Muscle layer of duodenum (tissue), 2 donors: Measurements from ENCODE around the gene AMY2A.
"Not testable (repeated sequence)": the region's sequence is repeated elsewhere in the genome, so short reads cannot be mapped to it uniquely, and the experiment has no call there.

ENCODE experiments used
- H3K27ac ChIP-seq: one replicate; pipeline ENCODE4 v1.7.0; 2013; ENCODE audit warnings: mild to moderate bottlenecking, low read length
- H3K27me3 ChIP-seq: one replicate; pipeline ENCODE4 v1.7.0; 2013; ENCODE audit warnings: low read depth, mild to moderate bottlenecking, control low read depth, low read length
- H3K36me3 ChIP-seq, 2 donors: one replicate each; pipeline ENCODE4 v1.7.0; 2013; ENCODE audit warnings: low read length in 2 of 2, control low read depth in 1 of 2, mild to moderate bottlenecking in 1 of 2; ENCODE audit not compliant: insufficient read depth in 2 of 2, control insufficient read depth in 1 of 2
- H3K4me1 ChIP-seq, 2 donors: one replicate each; pipeline ENCODE4 v1.7.0; 2013; ENCODE audit warnings: low read length in 2 of 2, mild to moderate bottlenecking in 2 of 2, control low read depth in 1 of 2, moderate library complexity in 1 of 2; ENCODE audit not compliant: insufficient read depth in 2 of 2, control insufficient read depth in 1 of 2
- H3K4me3 ChIP-seq, 2 donors: one replicate each; pipeline ENCODE4 v1.7.0; 2013; ENCODE audit warnings: low read length in 2 of 2, low read depth in 1 of 2, mild to moderate bottlenecking in 1 of 2
- H3K9me3 ChIP-seq, 2 donors: one replicate each; pipeline ENCODE4 v1.7.0; 2013; ENCODE audit warnings: low read length in 2 of 2, control low read depth in 1 of 2, mild to moderate bottlenecking in 1 of 2; ENCODE audit not compliant: control insufficient read depth in 1 of 2
- donor health status: healthy.

Gene AMY2A

DNA sequence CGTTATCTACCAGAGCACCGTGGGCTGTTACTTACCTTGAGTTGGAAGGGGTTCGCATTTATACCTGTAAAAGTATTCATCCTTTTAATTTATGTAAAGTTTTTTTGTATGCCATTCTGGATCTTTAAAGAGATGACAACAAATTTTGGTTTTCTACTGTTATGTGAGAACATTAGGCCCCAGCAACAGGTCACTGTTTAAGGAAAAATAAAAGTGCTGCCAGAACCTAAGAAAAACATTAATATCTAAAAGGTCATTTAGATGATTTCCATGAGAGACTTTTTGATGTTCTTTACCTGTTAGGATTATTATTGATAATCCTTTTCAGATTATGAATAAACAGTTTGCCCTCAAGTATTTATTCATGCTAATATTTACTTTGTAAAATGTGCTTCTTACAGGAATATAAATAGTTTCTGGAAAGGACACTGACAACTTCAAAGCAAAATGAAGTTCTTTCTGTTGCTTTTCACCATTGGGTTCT is at the start of gene AMY2A:
AMY2A (plus strand) TSS at position 434 of the 484 bp plus-strand sequence; CDS start at position 448, 14 bp downstream.
- H3K4me1 ChIP-seq, H3K27ac ChIP-seq: not testable (repeated sequence)

DNA sequence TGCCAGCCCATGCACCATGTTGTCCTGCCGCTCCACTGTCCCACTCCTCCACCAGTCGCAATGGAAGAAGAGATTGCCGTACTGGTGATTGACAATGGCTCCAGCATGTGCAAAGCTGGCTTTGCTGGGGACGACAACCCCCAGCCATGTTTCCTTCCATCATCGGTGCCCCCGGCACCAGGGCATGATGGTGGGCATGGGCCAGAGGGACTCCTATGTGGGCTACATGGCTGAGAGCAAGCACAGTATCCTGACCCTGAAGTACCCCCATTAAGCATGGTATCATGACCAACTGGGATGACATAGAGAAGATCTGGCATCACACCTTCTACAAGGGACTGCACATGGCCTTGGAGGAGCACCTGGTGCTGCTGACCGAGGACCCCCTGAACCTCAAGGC is 47.7 kb upstream of the AMY2A start:
- H3K36me3 ChIP-seq = peaks cover 5 to 15% of the 10 kb centered on the region in 2 donors
- no peaks in the 10 kb centered on the region for H3K4me1 ChIP-seq
- no peaks in the 10 kb centered on the region for H3K27me3 ChIP-seq
- H3K27ac ChIP-seq = no peak overlapping the region
- H3K4me3 ChIP-seq = no peak overlapping the region
- H3K9me3 ChIP-seq = no peaks in the 10 kb centered on the region

More for the DNA sequence above, at the start of gene AMY2A:
- H3K36me3 ChIP-seq, H3K9me3 ChIP-seq, H3K4me3 ChIP-seq, H3K27me3 ChIP-seq: not testable (repeated sequence)

DNA sequence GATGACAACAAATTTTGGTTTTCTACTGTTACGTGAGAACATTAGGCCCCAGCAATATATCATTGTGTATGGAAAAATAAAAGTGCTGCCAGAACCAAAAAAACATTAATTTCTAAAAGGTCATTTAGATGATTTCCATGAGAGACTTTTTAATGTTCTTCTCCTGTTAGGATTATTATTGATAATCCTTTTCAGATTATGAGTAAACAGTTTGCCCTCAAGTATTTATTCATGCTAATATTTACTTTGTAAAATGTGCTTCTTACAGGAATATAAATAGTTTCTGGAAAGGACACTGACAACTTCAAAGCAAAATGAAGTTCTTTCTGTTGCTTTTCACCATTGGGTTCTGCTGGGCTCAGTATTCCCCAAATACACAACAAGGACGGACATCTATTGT is 45.9 kb upstream of the AMY2A start, which contains the start of gene AMY2B:
AMY2B (plus strand) TSS at position 301 of the 400 bp plus-strand sequence; CDS start at position 315, 14 bp downstream.
- H3K4me1 ChIP-seq, H3K27ac ChIP-seq, H3K9me3 ChIP-seq, H3K27me3 ChIP-seq, H3K4me3 ChIP-seq: not testable (repeated sequence)
- H3K36me3 ChIP-seq = peaks cover 5 to 15% of the 10 kb centered on the region in 2 donors

DNA sequence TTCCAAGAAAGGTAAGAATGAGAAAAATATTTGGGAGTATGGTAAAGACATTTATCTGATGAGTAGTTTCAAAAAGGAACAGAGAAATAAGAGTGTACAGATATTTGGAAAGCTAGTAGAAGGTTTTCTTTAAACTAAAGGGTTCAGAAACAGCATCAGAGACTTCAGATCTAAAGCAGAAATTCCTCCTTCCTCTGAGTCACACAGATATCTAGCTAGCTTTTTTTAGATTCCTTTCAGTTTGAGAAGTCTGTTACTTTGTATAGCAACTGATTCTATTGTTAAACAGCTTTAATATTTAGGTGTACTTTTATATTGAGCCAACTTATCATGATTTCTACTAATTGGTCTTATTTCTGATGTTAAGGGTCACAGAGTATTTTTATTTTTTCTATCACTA is 41.2 kb upstream of the AMY2A start:
- Histone ChIP-seq H3K4me1 (no peaks in the 10 kb centered on the region), H3K4me3 (no peak overlapping the region), H3K36me3 (no peaks in the 10 kb centered on the region), H3K27me3 (no peaks in the 10 kb centered on the region), H3K27ac (no peak overlapping the region), H3K9me3 (no peaks in the 10 kb centered on the region)

DNA sequence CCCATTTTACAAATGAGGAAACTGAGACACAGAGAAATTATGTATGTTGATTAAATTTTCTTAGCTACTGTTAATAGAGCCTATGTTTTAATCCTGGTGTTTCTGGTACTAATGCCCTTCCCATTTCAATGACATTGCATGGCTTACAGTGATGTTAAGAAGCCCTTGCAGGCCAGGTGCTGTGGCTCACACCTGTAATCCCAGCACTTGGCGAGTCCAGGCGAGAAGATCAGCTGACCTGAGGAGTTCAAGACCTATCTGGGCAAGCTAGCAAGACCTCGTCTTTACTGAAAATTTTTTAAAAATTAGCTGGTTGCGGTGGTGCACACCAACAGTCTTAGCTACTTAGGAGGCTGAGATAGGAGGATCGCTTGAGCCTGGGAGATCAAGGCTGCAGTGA is 40.4 kb upstream of the AMY2A start:
- not testable (repeated sequence) for H3K4me3 ChIP-seq, H3K27me3 ChIP-seq, H3K36me3 ChIP-seq, H3K27ac ChIP-seq, H3K4me1 ChIP-seq, H3K9me3 ChIP-seq

DNA sequence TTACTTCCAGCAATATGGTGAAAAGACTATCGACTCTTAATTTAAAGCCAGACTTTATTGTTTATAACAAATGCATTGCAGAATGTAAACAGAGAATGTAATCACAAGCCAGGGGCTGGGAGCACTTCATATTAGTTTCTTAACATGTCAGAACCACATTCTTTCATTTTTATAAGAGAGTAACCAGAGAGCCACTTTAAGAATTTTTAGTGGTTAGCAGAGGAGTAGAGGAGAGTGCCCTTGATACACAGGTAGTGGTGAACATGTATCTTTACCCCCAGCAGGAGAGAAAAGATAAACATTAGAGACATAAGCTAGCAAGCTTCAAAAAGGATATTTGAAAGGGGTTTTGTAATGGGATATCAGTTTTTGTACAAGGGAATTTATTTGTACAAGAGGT is 34.8 kb upstream of the AMY2A start:
- peaks cover 0 to 4% of the 10 kb centered on the region in 2 donors for H3K4me1 ChIP-seq

GRCh38 chr1:103583887-103584286 is 33.3 kb upstream of the AMY2A start:
- Histone ChIP-seq H3K4me1 (peaks cover 0 to 4% of the 10 kb centered on the region in 2 donors), H3K4me3 (no peak overlapping the region), H3K36me3 (no peaks in the 10 kb centered on the region)

More for the DNA sequence above, 34.8 kb upstream of the AMY2A start:
- Histone ChIP-seq H3K4me3 (no peak overlapping the region), H3K27me3 (no peaks in the 10 kb centered on the region), H3K36me3 (no peaks in the 10 kb centered on the region), H3K9me3 (no peaks in the 10 kb centered on the region), H3K27ac (no peak overlapping the region)

GRCh38 chr1:103584537-103584936 is 32.7 kb upstream of the AMY2A start:
- peaks cover 0 to 4% of the 10 kb centered on the region in 2 donors for H3K4me1 ChIP-seq
- H3K4me3 ChIP-seq = no peak overlapping the region
- no peak overlapping the region for H3K27ac ChIP-seq
- no peaks in the 10 kb centered on the region for H3K36me3 ChIP-seq
- no peaks in the 10 kb centered on the region for H3K9me3 ChIP-seq
- no peaks in the 10 kb centered on the region for H3K27me3 ChIP-seq

More at GRCh38 chr1:103583887-103584286, 33.3 kb upstream of the AMY2A start:
- H3K9me3 ChIP-seq = no peaks in the 10 kb centered on the region
- no peak overlapping the region for H3K27ac ChIP-seq
- no peaks in the 10 kb centered on the region for H3K27me3 ChIP-seq

DNA sequence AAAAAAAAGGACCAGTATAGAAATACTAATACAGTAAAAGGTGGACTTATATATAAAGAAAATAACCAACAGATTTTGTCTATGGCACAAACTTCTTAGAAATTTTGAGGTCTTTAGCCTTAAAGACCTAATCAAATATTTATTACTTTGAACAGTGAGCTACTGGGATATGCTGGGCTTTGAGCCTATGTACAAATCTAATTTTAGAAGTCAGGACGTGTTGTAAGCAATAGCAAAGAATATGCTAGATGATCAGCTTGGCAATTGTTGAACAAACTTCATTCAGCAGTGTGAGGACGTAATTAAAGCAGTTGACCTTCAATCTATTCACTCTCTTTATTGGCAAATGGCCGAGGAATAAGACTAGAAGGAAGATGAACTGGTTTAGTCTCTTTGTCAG is 14.5 kb upstream of the AMY2A start:
- not testable (repeated sequence) for H3K27ac ChIP-seq, H3K4me1 ChIP-seq, H3K9me3 ChIP-seq, H3K4me3 ChIP-seq, H3K27me3 ChIP-seq, H3K36me3 ChIP-seq

DNA sequence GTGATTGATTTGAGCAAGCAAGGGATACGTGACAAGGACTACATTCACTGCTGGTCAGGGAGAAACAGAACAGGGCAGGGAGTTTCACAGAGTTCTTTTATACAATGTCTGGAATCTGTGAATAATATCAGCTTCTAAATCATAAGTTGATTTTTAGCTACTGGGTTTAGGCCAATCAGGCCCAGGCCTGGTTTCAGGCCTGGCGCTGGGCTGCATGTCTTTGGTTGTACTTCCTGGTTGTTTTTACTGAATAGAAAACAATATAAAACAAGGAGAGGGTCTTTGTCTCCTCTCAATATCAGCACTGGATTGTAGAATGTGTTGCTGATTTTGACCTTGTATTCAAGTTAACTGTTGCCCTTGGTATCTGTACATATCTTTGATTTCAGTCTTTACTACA is 865 bp upstream of the AMY2A start:
- no peaks in the 10 kb centered on the region for H3K36me3 ChIP-seq
- H3K4me3 ChIP-seq = no peak overlapping the region
- no peaks in the 10 kb centered on the region for H3K4me1 ChIP-seq
- H3K27ac ChIP-seq = no peak overlapping the region
- no peaks in the 10 kb centered on the region for H3K27me3 ChIP-seq
- H3K9me3 ChIP-seq = no peaks in the 10 kb centered on the region

DNA sequence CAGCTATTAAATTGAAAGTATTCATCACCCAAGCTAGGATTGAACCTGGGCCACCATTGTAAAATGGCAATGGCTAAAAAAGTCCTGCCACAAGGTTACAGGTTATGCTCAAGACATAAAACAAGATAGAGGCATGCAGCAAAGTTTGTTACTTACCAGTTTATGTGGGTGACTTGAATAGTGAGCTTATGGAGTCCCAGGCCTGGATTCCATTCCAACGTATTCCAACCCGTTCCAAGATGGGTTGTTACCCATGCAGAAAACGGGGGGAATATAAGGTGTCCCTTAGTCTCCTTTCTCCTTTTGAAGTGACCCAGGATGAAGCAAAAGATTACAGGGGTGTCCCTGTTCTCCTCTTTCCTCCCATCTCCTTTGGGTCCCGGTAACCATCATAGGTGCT is 10.2 kb downstream of the AMY2A start:
- H3K4me3 ChIP-seq, H3K27me3 ChIP-seq, H3K4me1 ChIP-seq, H3K27ac ChIP-seq, H3K36me3 ChIP-seq, H3K9me3 ChIP-seq: not testable (repeated sequence)

GRCh38 chr1:103641194-103641593 is 24.0 kb downstream of the AMY2A start:
- H3K36me3 ChIP-seq, H3K4me1 ChIP-seq, H3K9me3 ChIP-seq, H3K4me3 ChIP-seq, H3K27me3 ChIP-seq, H3K27ac ChIP-seq: not testable (repeated sequence)
